Neuronal stem cell (in vitro differentiated cells): Measurements from ENCODE around the gene POC1A.
A peak's percentile ranks its signal among the peaks of the same experiment; 100 is the strongest.

ENCODE experiments used
- DNase-seq: peaks from one replicate; pipeline ENCODE4 v3.0.0-alpha.2; 2013; ENCODE audit warnings: low spot score
- H2AFZ ChIP-seq: one replicate; pipeline ENCODE4 v1.6.1; 2013; ENCODE audit warnings: mild to moderate bottlenecking, low read length, inconsistent platforms
- H2AK5ac ChIP-seq: 2 replicates; pipeline ENCODE4 v1.6.1; 2013; ENCODE audit warnings: low read depth, mild to moderate bottlenecking, inconsistent platforms, low read length, moderate library complexity, mixed read lengths
- H2BK120ac ChIP-seq: 2 replicates; pipeline ENCODE4 v1.6.1; 2013; ENCODE audit warnings: low read depth, mild to moderate bottlenecking, inconsistent platforms, low read length, moderate library complexity, mixed read lengths
- H2BK12ac ChIP-seq: one replicate; pipeline ENCODE4 v1.6.1; 2013; ENCODE audit warnings: low read length, inconsistent platforms
- H2BK15ac ChIP-seq: 2 replicates; pipeline ENCODE4 v1.6.1; 2013; ENCODE audit warnings: mild to moderate bottlenecking, low read length, inconsistent platforms, mixed read lengths
- H2BK5ac ChIP-seq: one replicate; pipeline ENCODE4 v1.6.1; 2013; ENCODE audit warnings: inconsistent platforms, mild to moderate bottlenecking, low read length, moderate library complexity
- H3K14ac ChIP-seq: one replicate; pipeline ENCODE4 v1.6.1; 2013; ENCODE audit warnings: low read length, inconsistent platforms
- H3K18ac ChIP-seq: 2 replicates; pipeline ENCODE4 v1.6.1; 2013; ENCODE audit warnings: low read length, inconsistent platforms
- H3K23ac ChIP-seq: 2 replicates; pipeline ENCODE4 v1.6.1; 2013; ENCODE audit warnings: low read depth, mild to moderate bottlenecking, mixed read lengths, low read length, inconsistent platforms; ENCODE audit not compliant: poor library complexity
- H3K27ac ChIP-seq: replicated peaks from 3 replicates; pipeline ENCODE4 v1.5.1; 2013; ENCODE audit warnings: low read length, inconsistent platforms
- H3K27me3 ChIP-seq, 3 experiments: 2 replicates each; pipeline ENCODE4 v1.6.1; 2013; ENCODE audit warnings: low read length in 3 of 3, mild to moderate bottlenecking in 2 of 3, inconsistent platforms in 1 of 3, low read depth in 1 of 3, mixed read lengths in 1 of 3, moderate library complexity in 1 of 3; ENCODE audit not compliant: control insufficient read depth in 3 of 3, insufficient read depth in 3 of 3
- H3K36me3 ChIP-seq, 2 donors: replicated peaks in 1 of 2; 2 replicates each; pipeline ENCODE4 v1.6.1; 2013; ENCODE audit warnings: low read length in 2 of 2; ENCODE audit not compliant: control insufficient read depth in 2 of 2, insufficient read depth in 2 of 2
- H3K4ac ChIP-seq: 2 replicates; pipeline ENCODE4 v1.6.1; 2013; ENCODE audit warnings: inconsistent platforms, mild to moderate bottlenecking, low read length, moderate library complexity
- H3K4me1 ChIP-seq, 2 donors: 1 replicate in 1 of 2; 2 replicates in 1 of 2; pipeline ENCODE4 v1.6.1; 2013; ENCODE audit warnings: low read length in 2 of 2, low read depth in 1 of 2; ENCODE audit not compliant: control insufficient read depth in 2 of 2, insufficient read depth in 1 of 2
- H3K4me2 ChIP-seq: one replicate; pipeline ENCODE4 v1.6.1; 2013; ENCODE audit warnings: mild to moderate bottlenecking, low read length, inconsistent platforms; ENCODE audit not compliant: insufficient read depth, poor library complexity, severe bottlenecking
- H3K4me3 ChIP-seq, 2 donors: 2 replicates each; pipeline ENCODE4 v1.5.1; 2013; ENCODE audit warnings: low read length in 2 of 2, mild to moderate bottlenecking in 2 of 2, inconsistent platforms in 1 of 2, moderate library complexity in 1 of 2
- H3K79me1 ChIP-seq: one replicate; pipeline ENCODE4 v1.6.1; 2013; ENCODE audit warnings: low read depth, mild to moderate bottlenecking, inconsistent platforms, low read length, moderate library complexity
- H3K9ac ChIP-seq: one replicate; pipeline ENCODE4 v1.6.1; 2013; ENCODE audit warnings: mild to moderate bottlenecking, low read depth, low read length, inconsistent platforms; ENCODE audit not compliant: poor library complexity
- H3K9me3 ChIP-seq, 2 donors: replicated peaks in 1 of 2; 2 replicates each; pipeline versions ENCODE3 to v1.6.1; 2013; ENCODE audit warnings: low read length in 2 of 2, mild to moderate bottlenecking in 2 of 2, inconsistent platforms in 1 of 2, low read depth in 1 of 2, mixed read lengths in 1 of 2, moderate library complexity in 1 of 2; ENCODE audit not compliant: control insufficient read depth in 2 of 2, insufficient read depth in 1 of 2
- H4K8ac ChIP-seq: one replicate; pipeline ENCODE4 v1.6.1; 2013; ENCODE audit warnings: low read depth, mild to moderate bottlenecking, inconsistent platforms, low read length, moderate library complexity
- H4K91ac ChIP-seq: one replicate; pipeline ENCODE4 v1.6.1; 2013; ENCODE audit warnings: low read length, low read depth, mild to moderate bottlenecking, inconsistent platforms; ENCODE audit not compliant: poor library complexity
- WGBS, 2 donors: extraction: QIAGEN DNeasy Blood & Tissue Kit; methylation state at CpG; one replicate each; pipeline ENCODE4 v1.1.7; 2013; ENCODE audit warnings: missing lambda C conversion rate in 2 of 2, mixed read lengths in 1 of 2; ENCODE audit not compliant: insufficient read length in 2 of 2, insufficient replicate concordance in 1 of 2; ENCODE audit errors: extremely low coverage in 2 of 2; 5-methylcytosine and 5-hydroxymethylcytosine counted together

The POC1A gene

DNA sequence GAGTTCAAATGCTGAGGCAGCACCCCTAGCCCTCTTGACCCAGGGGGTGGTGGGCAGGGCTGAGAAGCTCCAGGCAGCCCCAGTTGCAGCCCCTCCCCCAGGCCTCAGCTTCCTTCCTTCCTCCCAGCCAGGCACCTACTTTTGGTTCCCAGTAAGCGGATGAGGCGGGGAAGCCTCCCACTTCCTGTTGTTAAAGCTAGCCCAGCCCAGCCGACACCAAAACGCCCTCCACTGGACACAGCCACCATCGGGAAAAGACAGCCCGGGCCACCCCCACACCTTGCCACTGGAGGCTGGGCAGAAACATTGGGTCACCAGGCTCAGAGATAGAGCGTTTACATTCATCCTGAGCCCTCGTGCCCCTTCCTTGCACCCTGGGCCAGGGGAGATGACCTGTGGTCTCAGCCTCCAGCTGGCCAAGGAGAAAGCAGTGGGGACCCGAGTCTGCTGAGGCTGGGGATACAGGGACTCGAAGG lies 101.4 kb downstream of the POC1A start:
- Histone ChIP-seq H2AFZ (peak overlapping the region; percentile 51), H2AK5ac (peak overlapping the region; percentile 34), H3K27ac (peak overlapping the region; percentile 51), H3K4me3 (peak overlapping the region in 1 of 2 donors; percentile 54), H3K18ac (no peak overlapping the region), H3K14ac (no peak overlapping the region), H3K4me2 (no peak overlapping the region), H3K9me3 (no peaks in the 10 kb centered on the region), H3K9ac (peak overlapping the region; percentile 75), H3K36me3 (peaks cover 34 to 51% of the 10 kb centered on the region in 2 donors), H2BK12ac (peak overlapping the region; percentile 7), H4K91ac (no peak overlapping the region), H4K8ac (no peak overlapping the region), H3K27me3 (peaks cover 0 to 4% (median 0%) of the 10 kb centered on the region in 3 experiments), H3K4ac (no peak overlapping the region), H2BK15ac (no peak overlapping the region), H3K79me1 (peaks cover 9% of the 10 kb centered on the region), H2BK5ac (no peak overlapping the region), H3K4me1 (peaks cover 19 to 21% of the 10 kb centered on the region in 2 donors), H2BK120ac (peak overlapping the region; percentile 45), H3K23ac (no peak overlapping the region)
- no CpG with 5 or more reads among the region's 10 CpGs for WGBS, 2 donors
- no peak for DNase-seq

GRCh38 chr3:52051444-52051843 lies 102.8 kb downstream of the POC1A start:
- Histone ChIP-seq H3K14ac (no peak overlapping the region), H2AK5ac (no peak overlapping the region), H2BK120ac (no peak overlapping the region), H3K23ac (no peak overlapping the region), H3K4ac (no peak overlapping the region), H3K18ac (no peak overlapping the region), H3K36me3 (peaks cover 37 to 51% of the 10 kb centered on the region in 2 donors), H3K79me1 (peaks cover 9% of the 10 kb centered on the region), H2BK12ac (no peak overlapping the region), H4K91ac (no peak overlapping the region), H2BK5ac (no peak overlapping the region), H3K4me2 (no peak overlapping the region), H2AFZ (no peak overlapping the region), H3K27me3 (no peaks in the 10 kb centered on the region), H3K27ac (no peak overlapping the region), H3K9me3 (no peaks in the 10 kb centered on the region), H3K4me1 (peaks cover 16 to 20% of the 10 kb centered on the region in 2 donors), H3K4me3 (no peak overlapping the region), H4K8ac (no peak overlapping the region), H3K9ac (no peak overlapping the region), H2BK15ac (no peak overlapping the region)
- WGBS, 2 donors, result no CpG with 5 or more reads among the region's 8 CpGs
- DNase-seq, result no peak

GRCh38 chr3:52050571-52050970 lies 103.7 kb downstream of the POC1A start:
- Histone ChIP-seq H3K18ac (no peak overlapping the region), H3K4ac (no peak overlapping the region), H3K14ac (no peak overlapping the region), H3K4me1 (peaks cover 20 to 28% of the 10 kb centered on the region in 2 donors), H4K91ac (no peak overlapping the region), H2BK15ac (no peak overlapping the region), H3K4me2 (no peak overlapping the region), H3K27ac (no peak overlapping the region), H2BK120ac (no peak overlapping the region), H3K9me3 (no peaks in the 10 kb centered on the region), H4K8ac (no peak overlapping the region), H3K36me3 (peaks cover 37 to 51% of the 10 kb centered on the region in 2 donors), H3K4me3 (no peak overlapping the region), H3K9ac (no peak overlapping the region), H3K27me3 (no peaks in the 10 kb centered on the region), H3K79me1 (peaks cover 9% of the 10 kb centered on the region), H2AK5ac (no peak overlapping the region), H2BK5ac (no peak overlapping the region), H2AFZ (no peak overlapping the region), H3K23ac (no peak overlapping the region), H2BK12ac (no peak overlapping the region)
- no peak for DNase-seq
- no CpG with 5 or more reads among the region's 21 CpGs for WGBS, 2 donors

GRCh38 chr3:52049503-52049902 lies 104.7 kb downstream of the POC1A start:
- Histone ChIP-seq H2BK5ac (no peak overlapping the region), H4K8ac (no peak overlapping the region), H2AFZ (no peak overlapping the region), H4K91ac (no peak overlapping the region), H3K79me1 (peaks cover 7% of the 10 kb centered on the region), H2AK5ac (no peak overlapping the region), H3K18ac (no peak overlapping the region), H3K4me1 (peaks cover 25 to 29% of the 10 kb centered on the region in 2 donors), H3K4me3 (no peak overlapping the region), H3K4me2 (no peak overlapping the region), H3K27ac (no peak overlapping the region), H3K36me3 (peaks cover 37 to 50% of the 10 kb centered on the region in 2 donors), H2BK15ac (no peak overlapping the region), H3K27me3 (no peaks in the 10 kb centered on the region), H3K14ac (no peak overlapping the region), H3K9ac (no peak overlapping the region), H2BK12ac (no peak overlapping the region), H3K23ac (no peak overlapping the region), H3K4ac (no peak overlapping the region), H2BK120ac (no peak overlapping the region), H3K9me3 (no peaks in the 10 kb centered on the region)
- no CpG with 5 or more reads among the region's 2 CpGs for WGBS, 2 donors
- no peak for DNase-seq
